ENCODE results near the gene AIRE.

The AIRE gene

DNA sequence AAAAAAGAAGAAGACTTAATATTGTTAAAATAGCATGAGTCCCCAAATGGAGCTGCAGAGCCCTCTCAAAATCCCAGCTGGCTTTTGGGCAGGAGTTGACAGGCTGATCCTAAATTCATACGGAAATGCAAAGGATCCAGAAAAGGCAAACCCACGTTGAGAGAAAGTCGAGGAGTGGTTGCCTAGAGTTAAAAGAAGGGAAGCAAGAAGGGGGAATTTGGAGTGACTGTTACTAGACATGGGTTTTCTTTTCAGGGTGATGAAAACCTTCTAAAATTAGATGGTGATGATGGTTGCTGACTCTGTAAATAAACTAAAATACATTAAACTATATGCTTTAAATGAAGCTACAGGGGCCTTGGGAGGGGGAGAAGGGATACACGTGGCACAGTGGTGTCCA lies 25.6 kb upstream of the AIRE start:
- no peak overlapping the region for H3K9ac ChIP-seq
- no peaks in the 10 kb centered on the region for H3K27me3 ChIP-seq (ENCODE audit: control insufficient read depth, insufficient read depth, low read length)
- no peak overlapping the region for H2AFZ ChIP-seq
- H3K79me2 ChIP-seq = no peaks in the 10 kb centered on the region
- no peak overlapping the region for H3K4me3 ChIP-seq (ENCODE audit: low read depth, low read length)
- no peaks in the 10 kb centered on the region for H3K36me3 ChIP-seq (ENCODE audit: control insufficient read depth, insufficient read depth, low read length)
- TF ChIP-seq, protein P1, sequence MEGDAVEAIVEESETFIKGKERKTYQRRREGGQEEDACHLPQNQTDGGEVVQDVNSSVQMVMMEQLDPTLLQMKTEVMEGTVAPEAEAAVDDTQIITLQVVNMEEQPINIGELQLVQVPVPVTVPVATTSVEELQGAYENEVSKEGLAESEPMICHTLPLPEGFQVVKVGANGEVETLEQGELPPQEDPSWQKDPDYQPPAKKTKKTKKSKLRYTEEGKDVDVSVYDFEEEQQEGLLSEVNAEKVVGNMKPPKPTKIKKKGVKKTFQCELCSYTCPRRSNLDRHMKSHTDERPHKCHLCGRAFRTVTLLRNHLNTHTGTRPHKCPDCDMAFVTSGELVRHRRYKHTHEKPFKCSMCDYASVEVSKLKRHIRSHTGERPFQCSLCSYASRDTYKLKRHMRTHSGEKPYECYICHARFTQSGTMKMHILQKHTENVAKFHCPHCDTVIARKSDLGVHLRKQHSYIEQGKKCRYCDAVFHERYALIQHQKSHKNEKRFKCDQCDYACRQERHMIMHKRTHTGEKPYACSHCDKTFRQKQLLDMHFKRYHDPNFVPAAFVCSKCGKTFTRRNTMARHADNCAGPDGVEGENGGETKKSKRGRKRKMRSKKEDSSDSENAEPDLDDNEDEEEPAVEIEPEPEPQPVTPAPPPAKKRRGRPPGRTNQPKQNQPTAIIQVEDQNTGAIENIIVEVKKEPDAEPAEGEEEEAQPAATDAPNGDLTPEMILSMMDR (IDR thresholded peaks at IDR 0.05) = no peak
- H3K27ac ChIP-seq = no peak overlapping the region
- H3K4me1 ChIP-seq = no peaks in the 10 kb centered on the region
- H3K9me3 ChIP-seq (ENCODE audit: control insufficient read depth, low read length) = no peaks in the 10 kb centered on the region
- no peak overlapping the region for H3K4me2 ChIP-seq (ENCODE audit: low read length)

DNA sequence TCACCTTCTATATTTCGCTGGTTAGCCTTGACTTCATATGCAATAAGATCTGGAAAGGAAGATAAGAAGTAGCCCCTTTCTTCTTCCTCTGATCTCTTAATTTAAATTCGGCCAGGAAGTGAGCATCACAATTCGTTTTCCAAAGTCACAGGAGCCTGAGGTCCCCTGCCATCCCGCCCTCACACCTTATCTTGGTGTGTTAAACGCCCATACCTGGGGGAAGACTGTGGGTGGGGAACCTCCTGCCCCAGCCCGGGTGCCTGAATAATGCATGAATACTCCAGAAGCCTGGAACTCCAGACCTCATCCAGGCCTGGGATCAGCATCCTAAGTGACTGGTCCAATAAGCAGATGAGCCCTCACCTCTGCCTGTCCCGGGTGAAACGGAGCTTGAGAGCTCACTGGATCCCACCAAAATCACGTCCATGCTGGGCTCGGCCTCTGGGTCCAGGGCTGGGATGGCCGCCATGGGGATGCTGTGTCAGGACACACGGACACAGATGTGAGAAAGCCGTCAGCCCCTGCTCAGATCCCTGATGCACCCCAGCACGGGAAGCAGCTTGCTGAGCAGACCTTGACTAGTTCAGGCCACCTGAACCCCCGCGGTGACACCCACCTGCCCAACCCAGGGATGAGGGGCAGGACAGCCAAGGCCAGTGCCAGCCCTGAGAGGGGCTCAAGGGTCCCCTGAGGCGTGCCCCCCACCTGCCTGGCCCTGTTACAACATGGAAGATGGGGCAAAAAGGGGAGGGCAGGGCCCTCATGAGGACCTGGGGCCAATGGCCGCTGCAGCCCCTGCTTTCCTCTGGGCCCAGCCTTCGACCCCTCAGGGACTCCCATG lies 24.7 kb upstream of the AIRE start:
- Histone ChIP-seq H3K27ac (no peak overlapping the region), H3K4me1 (no peaks in the 10 kb centered on the region), H3K9me3 (ENCODE audit: control insufficient read depth, low read length) (no peaks in the 10 kb centered on the region), H3K79me2 (no peaks in the 10 kb centered on the region), H3K4me2 (ENCODE audit: low read length) (no peak overlapping the region), H3K4me3 (ENCODE audit: low read depth, low read length) (no peak overlapping the region), H2AFZ (no peak overlapping the region), H3K36me3 (ENCODE audit: control insufficient read depth, insufficient read depth, low read length) (no peaks in the 10 kb centered on the region), H3K27me3 (ENCODE audit: control insufficient read depth, insufficient read depth, low read length) (no peaks in the 10 kb centered on the region), H3K9ac (no peak overlapping the region)
- TF ChIP-seq, protein P1 (IDR thresholded peaks at IDR 0.05) = no peak

DNA sequence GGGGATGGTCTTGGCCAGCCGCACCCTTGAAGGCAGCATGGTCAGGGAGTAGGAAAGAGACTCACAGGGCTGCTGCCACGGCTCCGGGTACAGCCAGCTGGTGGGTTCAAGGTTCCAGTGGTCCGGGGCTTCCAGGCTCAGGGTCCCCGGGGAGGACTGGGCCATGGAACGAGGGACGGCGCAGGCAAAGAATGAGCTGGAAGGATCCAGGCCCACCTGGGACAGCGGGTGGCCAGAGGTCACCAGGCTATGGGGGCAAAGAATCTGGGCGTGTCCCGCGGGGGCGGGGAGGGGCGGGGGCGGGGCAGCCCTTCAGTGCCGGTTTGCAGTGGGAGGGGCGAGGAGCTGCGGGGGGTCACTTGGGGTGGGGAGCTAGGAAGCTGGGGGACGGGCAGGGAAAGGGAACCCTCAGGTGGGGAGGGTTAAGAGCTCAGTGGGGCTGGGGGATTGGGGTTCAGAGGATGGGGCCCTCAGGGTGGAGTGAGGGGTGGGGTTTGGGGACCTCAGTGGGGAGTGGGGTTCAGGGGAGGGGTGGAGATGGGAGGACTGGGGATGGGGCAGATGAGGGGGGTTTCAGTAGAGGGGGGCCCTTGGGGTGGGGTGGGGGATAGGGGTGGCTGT lies 23.9 kb upstream of the AIRE start, which contains the start of gene DNMT3L:
TSS of gene DNMT3L (minus strand) at position 223 of the 621 bp plus-strand sequence. CDS start 638 bp downstream, outside the sequence.
- TF ChIP-seq, protein P1 (IDR thresholded peaks at IDR 0.05) = no peak
- no peaks in the 10 kb centered on the region for H3K27me3 ChIP-seq (ENCODE audit: control insufficient read depth, insufficient read depth, low read length)
- H3K27ac ChIP-seq = no peak within 1 kb of the TSS
- no peak within 1 kb of the TSS for H2AFZ ChIP-seq
- no peak within 1 kb of the TSS for H3K4me3 ChIP-seq (ENCODE audit: low read depth, low read length)
- H3K9me3 ChIP-seq (ENCODE audit: control insufficient read depth, low read length) = no peaks in the 10 kb centered on the region
- H3K9ac ChIP-seq = no peak within 1 kb of the TSS
- no peaks in the 10 kb centered on the region for H3K4me1 ChIP-seq
- no peaks in the 10 kb centered on the region for H3K79me2 ChIP-seq
- no peaks in the 10 kb centered on the region for H3K36me3 ChIP-seq (ENCODE audit: control insufficient read depth, insufficient read depth, low read length)
- no peak within 1 kb of the TSS for H3K4me2 ChIP-seq (ENCODE audit: low read length)

DNA sequence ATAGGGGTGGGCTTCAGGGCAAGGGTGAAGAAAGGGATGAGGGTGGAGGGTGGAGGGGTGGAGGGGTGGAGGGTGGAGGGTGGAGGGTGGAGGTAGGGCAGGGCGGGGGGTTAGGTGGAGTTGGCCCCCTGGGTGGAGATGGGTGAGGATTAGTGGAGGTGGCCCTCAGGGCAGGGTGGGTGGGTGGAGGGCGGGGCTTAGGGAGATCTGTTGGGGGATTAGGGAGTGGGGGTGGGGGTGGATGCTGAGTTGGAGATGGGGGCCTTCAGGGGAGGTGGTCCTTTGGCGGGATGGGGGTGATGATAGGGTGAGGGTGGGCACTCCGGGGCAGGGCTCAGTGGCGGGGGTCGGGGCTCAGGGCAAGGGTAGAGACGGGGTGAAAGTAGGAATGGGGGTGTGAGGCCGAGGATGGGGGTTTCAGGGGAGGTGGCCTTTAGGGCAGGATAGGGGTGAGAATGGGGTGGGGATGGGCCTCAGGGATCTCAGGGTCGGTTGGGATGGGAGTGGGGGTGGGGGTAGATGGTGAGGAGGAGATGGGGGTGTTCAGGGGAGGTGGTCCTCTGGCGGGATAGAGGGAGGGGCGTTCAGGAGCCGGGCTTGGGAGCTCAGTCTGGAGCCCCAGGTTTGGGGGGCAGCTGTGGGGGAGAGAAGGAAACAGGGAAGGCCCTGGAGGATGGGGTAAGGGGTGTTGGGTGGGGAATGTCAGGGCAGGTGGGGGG lies 23.2 kb upstream of the AIRE start:
- Histone ChIP-seq H3K9ac (no peak overlapping the region), H2AFZ (no peak overlapping the region), H3K4me1 (no peaks in the 10 kb centered on the region), H3K27ac (no peak overlapping the region), H3K4me2 (ENCODE audit: low read length) (no peak overlapping the region), H3K9me3 (ENCODE audit: control insufficient read depth, low read length) (no peaks in the 10 kb centered on the region), H3K36me3 (ENCODE audit: control insufficient read depth, insufficient read depth, low read length) (no peaks in the 10 kb centered on the region), H3K79me2 (no peaks in the 10 kb centered on the region), H3K4me3 (ENCODE audit: low read depth, low read length) (no peak overlapping the region), H3K27me3 (ENCODE audit: control insufficient read depth, insufficient read depth, low read length) (no peaks in the 10 kb centered on the region)
- TF ChIP-seq, protein P1 (IDR thresholded peaks at IDR 0.05) = no peak
